ENCODE data around the gene TLX2. TPM values are rescaled to one million over a fixed set of nuclear protein-coding genes. Genes with fewer than 3 reads are reported as not detected.

Gene TLX2
- total RNA-seq, 1 donor from 2014 or later, result 0.13 TPM

- DNase-seq (ENCODE audit: low read depth), result no peak
Observed at GRCh38 chr2:74496997-74497776, 17.1 kb upstream of the TLX2 start.

DNA sequence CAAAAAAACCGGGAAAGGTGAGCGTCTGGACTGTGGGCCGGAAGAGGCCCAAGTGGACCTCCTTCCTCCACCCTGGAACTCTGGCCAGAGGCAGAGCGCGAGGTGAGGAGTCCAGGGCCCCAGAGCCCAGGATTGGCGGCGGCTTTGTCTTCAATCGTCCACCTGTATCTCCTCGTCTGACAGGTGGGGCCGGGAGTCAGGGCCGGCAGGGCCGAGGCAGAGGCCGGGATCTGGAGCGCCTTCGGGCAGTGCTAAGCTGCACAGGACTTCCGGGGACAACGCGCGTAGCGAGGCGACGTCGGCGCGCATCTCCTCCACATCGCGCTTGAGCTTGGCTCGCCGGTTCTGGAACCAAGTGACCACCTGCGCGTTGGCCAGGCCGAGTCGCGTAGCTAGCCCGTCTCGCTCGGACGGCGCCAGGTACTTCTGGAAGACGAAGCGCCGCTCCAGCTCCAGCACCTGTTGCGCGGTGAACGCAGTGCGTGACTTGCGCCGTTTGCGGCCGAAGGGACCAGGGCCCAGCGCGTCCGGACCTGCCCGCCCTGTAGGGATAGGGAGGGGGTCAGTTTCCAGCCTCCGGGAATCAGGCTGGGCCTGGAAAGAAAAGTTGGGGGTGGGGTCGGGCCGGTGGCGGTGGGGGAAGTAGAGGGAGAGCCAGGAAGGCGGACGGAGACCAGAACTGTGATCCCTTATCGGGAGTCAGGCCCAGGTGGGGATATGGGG lies 16.3 kb upstream of the TLX2 start:
- peak; percentile 15 for DNase-seq (ENCODE audit: low read depth)

- DNase-seq (ENCODE audit: low read depth), result peak; percentile 43
Observed at GRCh38 chr2:74498500-74499266, 15.6 kb upstream of the TLX2 start.

GRCh38 chr2:74499267-74499939 lies 14.8 kb upstream of the TLX2 start, which contains the start of gene LBX2:
TSS of gene LBX2 (minus strand) at chr2:74499603. CDS start at chr2:74499537, 66 bp downstream.
- peak; percentile 10 for DNase-seq (ENCODE audit: low read depth)

DNA sequence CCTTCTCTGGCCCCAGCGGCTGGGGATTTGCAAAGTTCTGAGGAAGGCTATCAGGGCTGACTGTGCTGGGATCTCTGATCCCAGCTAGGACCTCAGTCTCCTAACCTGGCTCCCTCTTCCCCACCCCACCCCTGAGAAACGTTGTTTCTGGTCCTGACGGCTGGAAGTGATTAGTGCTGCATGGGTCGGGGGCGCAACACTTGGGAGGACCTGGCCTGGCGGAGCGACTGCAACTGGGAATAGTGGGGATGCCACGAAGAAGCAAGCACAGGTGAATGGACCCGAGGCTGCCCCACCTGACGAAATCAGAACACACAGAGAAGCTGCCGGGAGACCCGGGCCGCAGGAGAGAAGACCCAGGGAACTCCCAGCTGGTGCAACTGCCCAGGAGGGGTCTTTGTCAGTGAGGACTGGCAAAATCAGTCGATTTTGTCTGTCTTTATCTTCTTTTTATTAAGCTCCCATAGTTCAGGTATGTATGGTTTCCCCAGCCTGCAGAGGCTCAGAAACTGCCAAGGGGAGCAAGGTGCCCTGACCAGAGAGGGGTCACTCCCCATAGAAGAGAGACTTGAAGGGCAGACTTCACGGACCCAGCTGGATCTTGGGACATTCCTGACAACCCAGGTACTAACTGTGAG lies 14.2 kb upstream of the TLX2 start:
- DNase-seq (ENCODE audit: low read depth), result no peak

DNA sequence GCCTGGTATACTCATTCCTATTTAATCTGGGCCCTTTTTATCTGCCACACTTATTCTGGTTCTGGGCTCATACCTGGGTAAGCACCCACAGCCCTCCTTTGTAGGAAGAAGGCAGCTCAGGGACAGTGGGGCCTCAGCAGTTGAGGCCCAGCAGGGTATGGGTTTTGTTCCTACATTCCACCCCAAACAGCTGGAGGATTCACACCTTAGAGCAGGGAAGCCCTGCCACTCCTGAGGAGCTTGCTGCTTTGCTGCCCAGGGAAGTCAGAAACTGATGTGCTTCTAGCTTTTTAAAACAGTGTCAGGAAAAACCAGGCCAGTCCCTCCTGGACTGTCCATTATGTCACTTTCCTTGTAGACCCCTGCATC lies 13.7 kb upstream of the TLX2 start:
- DNase-seq (ENCODE audit: low read depth), result no peak

DNA sequence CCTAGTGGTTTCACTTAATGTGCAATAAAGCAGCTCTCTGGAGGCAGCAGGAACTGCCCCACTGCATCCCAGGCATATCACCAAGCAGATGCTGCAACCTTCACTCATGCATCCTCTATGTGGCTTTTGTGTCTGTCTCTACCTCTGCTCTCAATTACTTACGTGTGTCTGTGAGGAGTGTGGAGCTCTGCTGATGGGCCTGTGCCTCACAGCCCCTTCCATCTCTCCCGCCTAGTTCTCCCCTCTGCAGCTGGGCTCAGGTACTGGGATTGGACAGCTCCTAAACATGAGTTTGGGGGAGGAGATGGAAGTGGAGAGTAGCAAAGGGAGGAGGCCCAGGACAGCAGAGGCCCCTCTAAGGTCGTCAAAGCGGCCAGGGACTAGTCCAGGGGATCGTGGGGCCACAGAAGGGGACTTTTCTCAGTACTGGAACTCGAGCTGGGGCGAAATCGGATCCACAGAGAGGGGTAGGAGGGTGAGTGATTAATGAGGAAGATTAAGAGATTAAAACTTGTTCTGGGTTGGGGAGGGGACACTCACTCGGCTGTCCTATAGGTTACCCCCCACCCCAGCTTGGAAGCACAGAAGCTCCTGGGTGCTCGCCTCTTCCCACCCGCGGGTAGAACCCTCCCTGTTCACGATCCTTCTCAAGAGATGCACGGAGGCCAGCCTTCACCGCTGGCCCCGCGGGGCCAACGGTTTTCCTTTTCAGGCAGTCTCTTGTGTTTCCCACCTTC lies 12.7 kb upstream of the TLX2 start:
- DNase-seq (ENCODE audit: low read depth), result no peak

DNA sequence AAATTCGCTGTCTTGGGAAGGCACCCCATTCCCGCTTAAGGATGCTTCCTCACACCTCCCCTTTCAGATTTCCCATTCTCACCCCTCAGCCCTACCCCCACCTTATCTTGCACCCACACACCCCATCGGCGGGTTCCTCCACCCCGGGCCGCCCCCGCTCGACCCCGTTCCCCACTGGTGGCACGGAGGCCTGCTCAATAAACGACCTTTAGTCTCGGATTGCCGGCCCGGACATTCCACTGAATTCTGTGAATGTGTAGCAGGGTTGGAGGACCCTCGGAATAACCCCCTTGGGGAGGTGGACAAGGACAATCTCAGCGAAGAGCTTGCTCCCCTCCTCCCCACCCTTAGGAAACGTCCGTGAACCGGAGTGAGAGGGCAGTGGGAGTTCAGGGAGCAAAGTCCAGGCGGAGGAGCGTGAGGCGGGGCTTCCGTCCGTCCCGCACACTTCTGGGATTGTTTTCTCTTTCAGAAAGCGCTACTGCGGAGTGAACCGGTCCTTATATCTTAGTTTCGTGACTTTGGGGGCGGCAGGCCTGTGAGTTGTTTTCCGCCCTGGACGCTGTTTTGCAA lies 12.0 kb upstream of the TLX2 start:
- no peak for DNase-seq (ENCODE audit: low read depth)

GRCh38 chr2:74502720-74503505 lies 11.3 kb upstream of the TLX2 start:
- peak; percentile 87 for DNase-seq (ENCODE audit: low read depth)

- DNase-seq (ENCODE audit: low read depth), result no peak
Observed at GRCh38 chr2:74503506-74504475, 10.5 kb upstream of the TLX2 start.

- peak; percentile 10 for DNase-seq (ENCODE audit: low read depth)
Observed at GRCh38 chr2:74504591-74504990, 9.7 kb upstream of the TLX2 start.

DNA sequence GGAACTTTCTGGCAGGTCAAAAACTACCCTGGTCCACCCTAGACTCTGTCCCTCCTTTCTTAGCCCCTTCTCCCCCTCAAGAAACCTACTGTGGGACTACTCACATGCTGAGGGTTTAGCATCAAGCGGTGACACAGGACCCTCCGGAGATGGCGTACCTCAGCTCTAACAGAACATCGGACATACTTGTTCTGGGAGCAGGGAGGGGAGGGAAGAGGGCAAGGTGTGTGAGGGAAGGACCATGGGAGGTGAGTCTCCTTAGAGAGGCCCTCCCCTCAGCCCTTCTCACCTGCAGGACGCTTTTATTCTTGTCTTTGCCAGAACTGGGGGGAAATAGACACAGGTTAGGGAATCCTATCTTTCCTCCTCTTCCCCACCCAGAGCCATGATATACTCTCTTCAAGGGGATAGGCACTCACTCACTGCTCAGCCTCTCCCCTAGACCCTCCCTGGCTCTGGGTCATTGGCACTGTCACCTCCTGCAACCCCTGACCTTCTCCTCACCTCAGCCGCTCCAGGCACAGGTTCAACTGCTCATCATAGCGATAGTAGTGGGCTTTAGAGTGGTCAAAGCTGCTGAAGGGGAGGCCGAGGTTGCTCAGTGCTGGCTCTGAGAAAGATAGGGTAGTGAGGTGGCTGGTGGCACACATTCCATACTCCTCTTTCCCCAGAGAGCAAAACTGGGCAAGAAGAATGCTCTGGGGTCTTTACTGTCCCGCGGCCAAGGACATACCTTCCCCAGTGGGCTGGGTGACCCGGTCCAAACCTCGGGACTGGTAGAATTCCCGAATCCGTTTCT lies 8.6 kb upstream of the TLX2 start:
- no peak for DNase-seq (ENCODE audit: low read depth)

DNA sequence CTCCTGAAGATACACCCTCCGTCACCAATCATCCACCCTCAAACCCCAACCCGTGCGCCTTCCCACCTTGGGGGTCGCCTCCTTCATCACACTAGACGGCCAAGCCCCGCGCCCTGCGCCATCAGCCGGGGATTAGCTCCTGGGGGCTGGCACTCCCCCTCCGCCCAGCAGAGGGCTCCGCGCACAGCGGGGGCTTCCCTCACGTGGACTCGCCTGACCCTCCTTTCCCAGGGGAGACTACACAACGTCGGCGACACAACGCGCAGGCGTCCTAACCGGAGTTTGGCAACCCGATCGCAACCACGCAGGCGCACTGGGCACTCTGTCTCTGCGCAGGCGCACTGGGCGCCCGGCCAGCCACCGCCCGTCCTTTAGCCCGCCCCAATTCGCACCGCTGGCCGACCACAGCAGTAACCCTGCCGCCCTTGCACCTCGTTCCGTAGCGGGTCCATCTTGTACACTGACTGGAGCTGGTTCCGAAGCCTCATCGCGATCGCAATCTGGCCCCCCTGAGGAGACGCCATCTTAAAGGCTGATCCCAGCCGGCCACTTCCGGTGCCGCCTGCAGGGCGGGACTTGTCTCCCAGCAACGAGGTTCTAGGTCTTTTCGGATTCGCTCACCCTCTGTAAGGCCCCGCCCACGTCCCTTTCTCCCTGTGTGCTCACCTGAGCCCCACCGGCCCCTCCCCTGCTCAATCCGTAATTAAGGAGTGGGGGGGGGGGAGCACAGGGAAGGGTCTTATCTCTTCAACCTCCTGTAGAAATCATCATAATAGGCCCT lies 6.9 kb upstream of the TLX2 start, which contains the start of gene PCGF1:
PCGF1 (minus strand) TSS at position 551 of the 781 bp plus-strand sequence; CDS start at position 524, 27 bp downstream.
- peak; percentile 99 for DNase-seq (ENCODE audit: low read depth)

GRCh38 chr2:74507926-74508520 lies 6.2 kb upstream of the TLX2 start:
- DNase-seq (ENCODE audit: low read depth), result no peak

GRCh38 chr2:74510272-74510671 lies 4.0 kb upstream of the TLX2 start:
- DNase-seq (ENCODE audit: low read depth), result no peak
